ENCODE results near the gene SLC6A3. TPM values are rescaled to one million over a fixed set of nuclear protein-coding genes. Genes with fewer than 3 reads are reported as not detected.

SLC6A3 gene
- total and polyA plus RNA-seq, 9 of the 15 experiments (the other 6 are each of a cell fraction or from before 2014, with no cell fraction given), result not detected

DNA sequence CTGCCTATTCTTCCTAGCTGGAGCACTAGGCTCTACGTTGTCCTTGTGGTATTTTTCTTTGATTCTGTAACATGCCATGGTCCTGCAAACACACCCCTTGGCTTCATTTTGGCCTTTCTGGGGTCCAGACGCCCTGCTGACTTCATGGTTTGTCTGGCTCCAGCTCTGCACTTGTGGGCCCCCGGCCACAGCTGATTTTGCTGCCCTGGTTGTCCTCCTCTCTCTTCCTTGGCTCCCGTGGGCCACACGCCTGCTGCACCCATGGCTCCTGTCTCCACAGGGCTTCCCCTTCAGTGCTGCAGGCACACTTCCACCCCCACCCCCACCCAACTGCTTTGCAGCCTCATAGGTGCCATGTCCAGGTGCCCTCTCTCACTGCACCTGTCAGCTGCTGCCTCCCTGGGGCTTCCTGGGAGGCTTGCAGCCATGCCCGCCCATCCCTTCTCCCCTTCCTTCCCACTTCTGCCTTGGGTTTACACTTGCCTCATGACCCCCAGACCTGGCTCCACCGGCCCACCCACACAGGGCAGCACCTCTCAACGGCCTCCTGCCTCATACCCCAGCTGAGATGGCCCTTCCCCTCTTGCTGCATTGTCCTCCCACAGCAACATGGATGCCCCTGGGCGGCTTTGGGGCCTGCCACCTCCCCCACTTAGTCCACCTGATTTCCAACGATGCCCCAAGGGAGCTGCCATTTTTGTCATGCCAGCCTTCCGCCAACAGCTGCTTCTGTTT lies 25.6 kb downstream of the SLC6A3 start:
- Histone ChIP-seq H2AFZ (ENCODE audit: low read depth, low read length) (no peak overlapping the region), H3K4me2 (ENCODE audit: insufficient read depth, low read length) (no peak overlapping the region), H3K27ac (ENCODE audit: extremely low read depth, low read depth, low read length) (no peak overlapping the region), H3K4me1 (replicated peaks in 1 of 2; ENCODE audit: control insufficient read depth in 2 of 2, insufficient read depth in 2 of 2, low read length in 2 of 2) (peaks cover 0 to 13% of the 10 kb centered on the region in 2 experiments; a peak in 1 of 5 replicates), H3K4me3 (no peak overlapping the region), H3K36me3 (ENCODE audit: control insufficient read depth, insufficient read depth, low read length) (no peaks in the 10 kb centered on the region), H3K79me2 (ENCODE audit: control insufficient read depth, insufficient read depth, low read length) (no peaks in the 10 kb centered on the region), H3K9me3 (replicated peaks; ENCODE audit: control insufficient read depth, insufficient read depth, low read depth, low read length) (no peaks in the 10 kb centered on the region), H3K9me1 (ENCODE audit: control insufficient read depth, insufficient read depth, low read length) (peaks cover 7% of the 10 kb centered on the region), H4K20me1 (replicated peaks; ENCODE audit: control insufficient read depth, insufficient read depth, low read length) (peaks cover 17% of the 10 kb centered on the region), H3K27me3 (ENCODE audit: control insufficient read depth in 2 of 2, insufficient read depth in 2 of 2, low read length in 2 of 2) (peaks cover 3 to 35% of the 10 kb centered on the region in 2 experiments; a peak in 4 of 5 replicates), H3K9ac (ENCODE audit: insufficient read depth in 1 of 2, low read depth in 2 of 2, low read length in 2 of 2) (no peak overlapping the region)
- ChIA-PET CTCF (ENCODE audit: low intra/inter-chr PET ratio) (no interaction called here), POLR2A (interaction anchor here (1.0 to 1.2 kb wide), 2 partner anchors 10 to 15 kb away, joined by 4 to 6 read pairs; no protein-coding TSS in a partner anchor)
- WGBS (ENCODE audit: insufficient coverage, low coverage, missing lambda C conversion rate), result 2% methylated on average over 10 of the region's 11 CpGs
- intact Hi-C loops (cut with micrococcal nuclease) (no loop called here), in situ Hi-C loops (cut with MboI) (no loop called here)
- ATAC-seq (no peak), FAIRE-seq (no peak), DNase-seq (ENCODE audit: extremely low read depth in 1 of 4, low spot score in 3 of 4) (no peak)
- TF ChIP-seq MCM7 (IDR thresholded peaks at IDR 0.05) (no peak), SNIP1 (IDR thresholded peaks at IDR 0.05; ENCODE audit: low read depth) (no peak), TCF7L2 (IDR thresholded peaks at IDR 0.05; ENCODE audit: low read depth, low read length) (no peak), FOXO4 (CRISPR knock-in tag; IDR thresholded peaks at IDR 0.05) (no peak), GATAD2B (IDR thresholded peaks at IDR 0.05; ENCODE audit: borderline replicate concordance) (no peak), PRPF4 (IDR thresholded peaks at IDR 0.05; ENCODE audit: insufficient read depth, low read depth, low read length, poor library complexity, severe bottlenecking) (no peak), ZNF740 (CRISPR knock-in tag; IDR thresholded peaks at IDR 0.05) (no peak), ZNF740 (tag; IDR thresholded peaks at IDR 0.05) (no peak), PURB (CRISPR knock-in tag; IDR thresholded peaks at IDR 0.05; ENCODE audit: low read depth) (no peak), ZNF780A (CRISPR knock-in tag; IDR thresholded peaks at IDR 0.05) (no peak), ZNF592 (IDR thresholded peaks at IDR 0.05) (no peak)
- no TSS peak for BruUV-seq (replicated peaks)
